ENCODE measurements around the gene SLC6A12.

DNA sequence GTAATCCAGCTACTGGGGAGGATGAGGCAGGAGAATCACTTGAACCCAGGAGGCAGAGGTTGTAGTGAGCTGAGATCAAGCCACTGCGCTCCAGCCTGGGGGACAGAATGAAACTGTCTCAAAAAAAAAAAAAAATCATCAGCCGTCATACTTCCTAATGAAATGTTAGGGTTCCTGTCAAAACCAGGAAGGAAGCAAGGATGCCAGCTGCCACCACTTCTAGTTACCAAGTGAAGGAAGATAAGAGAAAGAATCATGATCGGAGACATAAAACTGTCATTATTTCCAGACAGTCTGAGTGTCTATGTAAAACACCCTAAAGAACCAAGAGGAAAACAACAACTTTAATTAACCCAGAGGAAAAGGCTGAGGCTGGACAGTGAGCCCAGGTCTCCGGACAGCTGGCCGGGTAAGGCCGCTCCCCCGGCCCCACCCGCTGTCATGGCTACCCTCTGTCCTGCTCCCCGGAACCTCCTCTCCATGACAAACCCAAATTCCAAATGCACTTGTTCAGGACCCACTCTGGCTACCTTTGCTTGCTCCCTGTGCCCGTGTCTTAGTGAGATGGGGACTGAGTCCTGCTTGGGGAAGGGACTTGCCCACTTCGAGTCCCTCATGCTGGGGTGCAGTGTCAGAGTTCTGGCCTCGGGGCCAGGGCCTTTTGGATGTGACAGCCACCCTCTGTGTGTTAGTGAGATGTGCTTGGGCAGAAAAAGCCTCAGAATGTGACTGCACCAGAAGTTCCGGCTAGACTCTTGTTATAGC lies 29.0 kb downstream of the SLC6A12 start:
- TF ChIP-seq, protein P1, sequence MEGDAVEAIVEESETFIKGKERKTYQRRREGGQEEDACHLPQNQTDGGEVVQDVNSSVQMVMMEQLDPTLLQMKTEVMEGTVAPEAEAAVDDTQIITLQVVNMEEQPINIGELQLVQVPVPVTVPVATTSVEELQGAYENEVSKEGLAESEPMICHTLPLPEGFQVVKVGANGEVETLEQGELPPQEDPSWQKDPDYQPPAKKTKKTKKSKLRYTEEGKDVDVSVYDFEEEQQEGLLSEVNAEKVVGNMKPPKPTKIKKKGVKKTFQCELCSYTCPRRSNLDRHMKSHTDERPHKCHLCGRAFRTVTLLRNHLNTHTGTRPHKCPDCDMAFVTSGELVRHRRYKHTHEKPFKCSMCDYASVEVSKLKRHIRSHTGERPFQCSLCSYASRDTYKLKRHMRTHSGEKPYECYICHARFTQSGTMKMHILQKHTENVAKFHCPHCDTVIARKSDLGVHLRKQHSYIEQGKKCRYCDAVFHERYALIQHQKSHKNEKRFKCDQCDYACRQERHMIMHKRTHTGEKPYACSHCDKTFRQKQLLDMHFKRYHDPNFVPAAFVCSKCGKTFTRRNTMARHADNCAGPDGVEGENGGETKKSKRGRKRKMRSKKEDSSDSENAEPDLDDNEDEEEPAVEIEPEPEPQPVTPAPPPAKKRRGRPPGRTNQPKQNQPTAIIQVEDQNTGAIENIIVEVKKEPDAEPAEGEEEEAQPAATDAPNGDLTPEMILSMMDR (conservative IDR thresholded peaks at IDR 0.05 in 1 of 2, IDR thresholded peaks at IDR 0.05 in 1 of 2; ENCODE audit: extremely low read depth in 1 of 2, insufficient read depth in 1 of 2, low read depth in 1 of 2, low read length in 2 of 2) = no peak
- no peak for TF ChIP-seq EZH2 (IDR thresholded peaks at IDR 0.05; ENCODE audit: borderline replicate concordance, low read length)

Data from mammary epithelial cell (primary cell).